AG09319 (cell line): ENCODE measurements around the gene CALCOCO2.

Experiments used
- DNase-seq: peaks from one replicate; pipeline ENCODE4 v3.0.0-alpha.2; 2010; ENCODE audit warnings: low read depth; ENCODE audit errors: extremely low read depth
- TF ChIP-seq, protein P1 (sequence below): IDR thresholded peaks from 2 replicates; pipeline ENCODE4 v1.5.1; 2011; ENCODE audit warnings: low read depth, mild to moderate bottlenecking, inconsistent platforms, low read length, moderate library complexity

CALCOCO2 gene

DNA sequence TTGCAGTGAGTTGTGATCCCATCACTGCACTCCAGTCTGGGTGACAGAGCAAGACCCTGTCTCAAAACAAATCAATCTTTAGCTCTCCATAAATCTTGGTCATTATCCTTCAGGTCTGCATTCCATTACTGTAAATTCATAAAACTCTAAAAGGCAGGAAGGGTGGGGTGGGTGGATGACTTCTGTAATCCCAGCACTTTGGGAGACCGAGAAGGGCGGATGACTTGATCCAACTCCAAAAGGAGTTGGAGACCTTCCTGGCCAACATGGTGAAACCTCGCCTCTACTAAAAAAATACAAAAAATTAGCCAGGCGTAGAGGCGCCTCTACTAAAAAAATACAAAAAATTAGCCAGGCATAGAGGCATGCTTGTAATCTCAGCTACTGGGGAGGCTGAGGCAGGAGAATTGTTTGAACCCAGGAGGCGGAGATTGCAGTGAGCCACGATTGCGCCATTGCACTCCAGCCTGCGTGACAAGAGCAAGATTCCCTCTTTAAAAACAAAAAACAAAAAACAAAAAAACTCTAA lies 75.2 kb downstream of the CALCOCO2 start:
- no peak for DNase-seq
- TF ChIP-seq, protein P1, sequence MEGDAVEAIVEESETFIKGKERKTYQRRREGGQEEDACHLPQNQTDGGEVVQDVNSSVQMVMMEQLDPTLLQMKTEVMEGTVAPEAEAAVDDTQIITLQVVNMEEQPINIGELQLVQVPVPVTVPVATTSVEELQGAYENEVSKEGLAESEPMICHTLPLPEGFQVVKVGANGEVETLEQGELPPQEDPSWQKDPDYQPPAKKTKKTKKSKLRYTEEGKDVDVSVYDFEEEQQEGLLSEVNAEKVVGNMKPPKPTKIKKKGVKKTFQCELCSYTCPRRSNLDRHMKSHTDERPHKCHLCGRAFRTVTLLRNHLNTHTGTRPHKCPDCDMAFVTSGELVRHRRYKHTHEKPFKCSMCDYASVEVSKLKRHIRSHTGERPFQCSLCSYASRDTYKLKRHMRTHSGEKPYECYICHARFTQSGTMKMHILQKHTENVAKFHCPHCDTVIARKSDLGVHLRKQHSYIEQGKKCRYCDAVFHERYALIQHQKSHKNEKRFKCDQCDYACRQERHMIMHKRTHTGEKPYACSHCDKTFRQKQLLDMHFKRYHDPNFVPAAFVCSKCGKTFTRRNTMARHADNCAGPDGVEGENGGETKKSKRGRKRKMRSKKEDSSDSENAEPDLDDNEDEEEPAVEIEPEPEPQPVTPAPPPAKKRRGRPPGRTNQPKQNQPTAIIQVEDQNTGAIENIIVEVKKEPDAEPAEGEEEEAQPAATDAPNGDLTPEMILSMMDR = no peak

DNA sequence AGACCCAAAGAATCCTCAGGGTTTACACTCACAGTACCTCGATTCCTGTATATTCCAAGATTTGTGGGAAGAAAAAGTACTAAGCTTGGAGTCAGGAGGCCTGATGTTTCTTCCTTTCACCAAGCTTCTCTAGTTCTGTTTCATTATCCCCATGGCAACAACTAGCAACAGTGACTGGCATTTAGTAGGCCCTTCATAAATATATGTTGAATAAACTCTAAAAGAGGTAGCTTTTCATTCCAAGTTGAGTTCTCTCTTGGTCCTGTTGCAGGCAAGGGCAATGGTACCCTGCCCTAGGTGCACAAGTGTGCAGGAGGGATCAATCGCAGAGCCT lies 76.8 kb downstream of the CALCOCO2 start:
- DNase-seq = peak; percentile 30
- TF ChIP-seq, protein P1 = no peak

DNA sequence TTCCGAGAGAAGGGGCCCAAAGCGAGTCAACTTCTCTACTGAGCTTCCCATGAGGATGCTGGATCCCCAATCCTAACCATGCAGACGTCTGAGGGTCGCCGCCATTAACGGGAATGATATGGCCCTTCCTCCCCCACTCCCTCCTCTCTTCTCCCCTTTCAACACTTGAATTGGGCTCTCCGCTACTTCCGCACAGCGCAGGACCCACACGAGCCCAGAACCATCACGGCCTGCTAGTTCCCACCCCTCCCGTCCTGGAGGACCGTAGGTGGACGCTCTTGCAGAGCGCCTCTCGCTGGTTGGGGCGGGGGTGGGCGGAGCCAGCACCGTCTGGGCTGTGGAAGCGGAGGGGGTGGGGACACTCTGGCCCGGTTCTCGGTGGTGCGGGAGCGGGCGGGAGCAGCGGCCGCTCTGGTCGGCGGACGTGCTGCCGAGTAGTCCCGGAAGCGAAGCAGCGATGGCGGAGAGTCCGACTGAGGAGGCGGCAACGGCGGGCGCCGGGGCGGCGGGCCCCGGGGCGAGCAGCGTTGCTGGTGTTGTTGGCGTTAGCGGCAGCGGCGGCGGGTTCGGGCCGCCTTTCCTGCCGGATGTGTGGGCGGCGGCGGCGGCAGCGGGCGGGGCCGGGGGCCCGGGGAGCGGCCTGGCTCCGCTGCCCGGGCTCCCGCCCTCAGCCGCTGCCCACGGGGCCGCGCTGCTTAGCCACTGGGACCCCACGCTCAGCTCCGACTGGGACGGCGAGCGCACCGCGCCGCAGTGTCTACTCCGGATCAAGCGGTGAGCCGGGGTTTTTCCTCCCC lies 77.4 kb downstream of the CALCOCO2 start, which contains the start of gene UBE2Z:
UBE2Z (plus strand) TSS at position 361 of the 797 bp plus-strand sequence; CDS start at position 458, 97 bp downstream.
- TF ChIP-seq, protein P1 = peak; percentile 12
- peak; percentile 93 for DNase-seq

DNA sequence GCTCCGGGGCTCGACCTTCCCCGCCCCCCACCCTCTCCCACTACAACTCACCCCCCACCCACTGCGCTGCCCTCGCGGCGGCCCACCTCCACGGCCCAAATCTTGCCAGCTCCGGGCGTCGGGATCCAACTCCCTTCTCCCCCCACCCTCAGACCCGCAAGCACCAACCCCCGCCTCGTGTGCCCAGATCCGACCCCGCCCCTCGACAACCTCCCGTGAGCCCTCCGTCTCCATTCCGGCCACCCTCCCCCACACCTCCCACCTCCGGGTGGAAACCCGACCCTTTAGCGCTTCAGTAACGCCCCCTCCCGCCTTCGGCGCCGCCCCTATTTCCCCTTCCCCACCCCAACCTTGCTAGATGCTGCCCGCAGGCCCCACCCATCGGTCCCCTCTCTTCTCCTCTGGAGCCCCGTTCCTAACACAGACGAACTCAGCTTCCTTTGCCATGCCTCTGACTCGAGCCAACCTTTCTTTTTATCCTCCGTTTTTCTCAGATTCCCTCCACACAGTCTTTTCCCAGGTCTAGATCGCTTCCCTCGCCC lies 78.1 kb downstream of the CALCOCO2 start:
- TF ChIP-seq, protein P1 = no peak
- peak; percentile 77 for DNase-seq

DNA sequence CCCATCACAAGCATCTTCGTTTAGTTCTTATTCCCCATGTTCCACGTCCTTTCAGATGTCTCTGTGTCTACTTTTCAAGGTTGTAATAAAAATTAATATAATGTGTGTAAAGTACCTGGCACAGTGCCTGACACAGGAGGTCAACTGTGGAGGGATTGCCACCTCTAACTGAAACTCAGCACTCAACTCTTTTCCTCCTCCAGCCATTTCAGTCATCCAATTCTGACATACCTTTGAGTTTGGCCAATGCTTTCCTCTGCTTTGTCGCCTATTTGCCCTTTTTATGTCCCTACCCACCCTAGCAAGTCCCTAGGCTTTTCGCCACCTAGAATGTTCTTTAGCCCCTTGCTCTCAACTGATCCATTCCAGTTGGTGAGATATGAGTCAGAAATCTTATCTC lies 78.9 kb downstream of the CALCOCO2 start:
- TF ChIP-seq, protein P1 = no peak
- no peak for DNase-seq

DNA sequence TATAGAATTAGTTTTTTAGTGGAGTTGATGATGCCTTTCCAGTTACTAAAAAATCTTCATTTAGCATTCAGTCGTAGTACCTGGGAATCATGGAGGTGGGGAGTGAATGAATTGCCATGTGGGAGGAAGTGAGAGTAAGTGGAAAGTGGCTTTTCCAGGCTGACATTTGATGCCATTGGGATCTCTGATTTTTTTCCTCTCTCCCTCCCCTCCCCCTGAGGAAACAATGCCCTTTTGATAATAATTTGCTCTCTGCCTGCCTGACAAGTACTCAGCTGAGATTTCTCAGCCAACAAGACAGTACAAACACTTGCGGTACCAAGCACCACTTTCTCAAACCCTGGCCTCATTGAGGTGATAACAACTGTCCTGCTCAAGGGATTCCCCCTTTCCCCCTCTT lies 79.5 kb downstream of the CALCOCO2 start:
- TF ChIP-seq, protein P1 = no peak
- DNase-seq = no peak

DNA sequence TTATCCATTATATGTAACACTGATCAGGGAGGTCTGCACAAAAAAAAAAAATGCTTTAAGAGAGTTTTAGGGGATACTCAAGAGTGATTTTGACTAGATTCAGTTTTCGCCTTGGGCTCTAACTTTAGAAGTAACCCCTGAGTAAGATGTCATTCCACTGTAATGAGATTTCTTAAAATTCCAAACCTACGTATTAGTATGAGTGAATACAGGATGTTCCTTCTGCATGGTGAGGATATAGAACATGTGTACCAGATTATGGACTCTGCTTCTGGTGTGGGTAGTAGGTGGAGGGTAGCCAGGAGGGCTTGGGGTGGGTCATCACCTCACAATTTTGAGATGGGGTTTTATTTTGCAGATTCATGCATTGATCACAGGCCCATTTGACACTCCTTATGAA lies 81.6 kb downstream of the CALCOCO2 start:
- TF ChIP-seq, protein P1 = no peak
- no peak for DNase-seq
